ENCODE data around the gene TMEM51. TPM values are rescaled to one million over a fixed set of nuclear protein-coding genes. Genes with fewer than 3 reads are reported as not detected.
"Not testable (repeated sequence)": the region's sequence is repeated elsewhere in the genome, so short reads cannot be mapped to it uniquely, and the experiment has no call there.

Gene TMEM51
- total RNA-seq, 1 donor from 2014 or later, result 1.6 TPM

GRCh38 chr1:15125101-15125745 lies 28.3 kb upstream of the TMEM51 start:
- FAIRE-seq, result no peak

GRCh38 chr1:15128077-15128476 lies 25.5 kb upstream of the TMEM51 start:
- DNase-seq (ENCODE audit: low spot score in 2 of 2), result no peak

More at GRCh38 chr1:15125101-15125745, 28.3 kb upstream of the TMEM51 start:
- no peak for DNase-seq (ENCODE audit: low spot score in 2 of 2)

GRCh38 chr1:15128520-15129313 lies 24.8 kb upstream of the TMEM51 start:
- FAIRE-seq (no peak), DNase-seq (ENCODE audit: low spot score in 2 of 2) (peak; percentile 48 to 74)

More at GRCh38 chr1:15128077-15128476, 25.5 kb upstream of the TMEM51 start:
- no peak for FAIRE-seq

- no peak for FAIRE-seq
- no peak for DNase-seq (ENCODE audit: low spot score in 2 of 2)
These were observed 23.6 kb upstream of the TMEM51 start for GRCh38 chr1:15129944-15130343.

- no peak for FAIRE-seq
These were observed 22.9 kb upstream of the TMEM51 start for GRCh38 chr1:15130607-15131006.

GRCh38 chr1:15132965-15133364 lies 20.6 kb upstream of the TMEM51 start:
- FAIRE-seq (no peak), DNase-seq (ENCODE audit: low spot score in 2 of 2) (no peak)

More at GRCh38 chr1:15130607-15131006, 22.9 kb upstream of the TMEM51 start:
- no peak for DNase-seq (ENCODE audit: low spot score in 2 of 2)

GRCh38 chr1:15134285-15134684 lies 19.3 kb upstream of the TMEM51 start:
- DNase-seq (ENCODE audit: low spot score in 2 of 2) (no peak), FAIRE-seq (no peak)

GRCh38 chr1:15135604-15136003 lies 17.9 kb upstream of the TMEM51 start:
- DNase-seq (ENCODE audit: low spot score in 2 of 2); FAIRE-seq: not testable (repeated sequence)

- FAIRE-seq, result no peak
- no peak for DNase-seq (ENCODE audit: low spot score in 2 of 2)
These were observed 15.7 kb upstream of the TMEM51 start for GRCh38 chr1:15137809-15138208.

- DNase-seq (ENCODE audit: low spot score in 2 of 2), result no peak
- FAIRE-seq, result no peak
These were observed 13.7 kb upstream of the TMEM51 start for GRCh38 chr1:15139654-15140350.

GRCh38 chr1:15141935-15142539 lies 11.5 kb upstream of the TMEM51 start:
- DNase-seq (ENCODE audit: low spot score in 2 of 2), result no peak
- FAIRE-seq, result no peak

GRCh38 chr1:15145327-15145726 lies 8.2 kb upstream of the TMEM51 start:
- DNase-seq (ENCODE audit: low spot score in 2 of 2) (no peak), FAIRE-seq (no peak)

- no peak for FAIRE-seq
- no peak for DNase-seq (ENCODE audit: low spot score in 2 of 2)
These were observed 7.3 kb upstream of the TMEM51 start for GRCh38 chr1:15146142-15146680.

GRCh38 chr1:15146971-15147376 lies 6.6 kb upstream of the TMEM51 start:
- no peak for DNase-seq (ENCODE audit: low spot score in 2 of 2)
- FAIRE-seq, result no peak

- FAIRE-seq, result no peak
- no peak for DNase-seq (ENCODE audit: low spot score in 2 of 2)
These were observed 5.5 kb upstream of the TMEM51 start for GRCh38 chr1:15148004-15148403.

GRCh38 chr1:15148475-15148874 lies 5.1 kb upstream of the TMEM51 start:
- DNase-seq (ENCODE audit: low spot score in 2 of 2) (no peak), FAIRE-seq (no peak)

- FAIRE-seq (no peak), DNase-seq (ENCODE audit: low spot score in 2 of 2) (no peak)
These were observed 4.6 kb upstream of the TMEM51 start for GRCh38 chr1:15148941-15149340.

GRCh38 chr1:15150376-15150775 lies 3.2 kb upstream of the TMEM51 start:
- DNase-seq (ENCODE audit: low spot score in 2 of 2), result no peak
- no peak for FAIRE-seq

- no peak for FAIRE-seq
- no peak for DNase-seq (ENCODE audit: low spot score in 2 of 2)
These were observed 2.2 kb upstream of the TMEM51 start for GRCh38 chr1:15151377-15151806.

GRCh38 chr1:15151871-15152270 lies 1.7 kb upstream of the TMEM51 start:
- FAIRE-seq, result no peak

More at GRCh38 chr1:15151871-15152270, 1.7 kb upstream of the TMEM51 start:
- no peak for DNase-seq (ENCODE audit: low spot score in 2 of 2)
